GM23338 (cell line): ENCODE data around the gene KREMEN2. TPM values are rescaled to one million over a fixed set of nuclear protein-coding genes. Genes with fewer than 3 reads are reported as not detected.

Experiments
- ATAC-seq: fragments of 200-7000 bp; cut with Tn5 transposase; 3 replicates; pipeline ENCODE4 v1.9.1; 2020
- DNase-seq: peaks from one replicate; pipeline ENCODE4 v3.0.0-alpha.2; 2015; ENCODE audit warnings: low spot score
- H2AFZ ChIP-seq: fragments of 200-600 bp; sonication (generic); 2 replicates; pipeline ENCODE4 v1.8.0; 2016; ENCODE audit warnings: antibody characterized with exemption, mild to moderate bottlenecking, moderate library complexity
- H3F3A ChIP-seq: fragments of 200-600 bp; sonication (generic); replicated peaks from 2 replicates; pipeline ENCODE4 v1.8.0; 2017; ENCODE audit warnings: antibody characterized with exemption, mixed run types, low read depth
- H3K27ac ChIP-seq: fragments of 200-600 bp; sonication (generic); 2 replicates; pipeline ENCODE4 v1.6.1; 2016; ENCODE audit warnings: low read depth
- H3K27me3 ChIP-seq: fragments of 200-600 bp; sonication (generic); 2 replicates; pipeline ENCODE4 v1.8.0; 2016; ENCODE audit warnings: mild to moderate bottlenecking, mixed run types, moderate library complexity; ENCODE audit not compliant: insufficient read depth
- H3K36me3 ChIP-seq: fragments of 200-600 bp; sonication (generic); 2 replicates; pipeline ENCODE4 v1.8.0; 2016; ENCODE audit warnings: mild to moderate bottlenecking; ENCODE audit not compliant: insufficient read depth
- H3K4me1 ChIP-seq: fragments of 200-600 bp; sonication (generic); 2 replicates; pipeline ENCODE4 v1.8.0; 2016; ENCODE audit warnings: mild to moderate bottlenecking, moderate library complexity; ENCODE audit not compliant: insufficient read depth
- H3K4me2 ChIP-seq: fragments of 200-600 bp; sonication (generic); 2 replicates; pipeline ENCODE4 v1.7.1; 2017; ENCODE audit warnings: mixed run types
- H3K4me3 ChIP-seq: fragments of 200-600 bp; sonication (generic); 2 replicates; pipeline ENCODE4 v1.6.1; 2016; ENCODE audit warnings: mixed run types
- H3K79me2 ChIP-seq: fragments of 200-600 bp; sonication (generic); replicated peaks from 2 replicates; pipeline ENCODE4 v1.8.0; 2017; ENCODE audit warnings: mild to moderate bottlenecking; ENCODE audit not compliant: insufficient read depth
- H3K9me2 ChIP-seq: fragments of 200-600 bp; sonication (generic); 2 replicates; pipeline ENCODE4 v1.8.0; 2017; ENCODE audit not compliant: insufficient read depth
- H4K20me1 ChIP-seq: fragments of 200-600 bp; sonication (generic); replicated peaks from 2 replicates; pipeline ENCODE4 v1.8.0; 2017; ENCODE audit warnings: mild to moderate bottlenecking; ENCODE audit not compliant: insufficient read depth
- H3K27ac Mint-ChIP-seq: 2 replicates; pipeline ENCODE4 v1.8.0; 2020; ENCODE audit warnings: inconsistent platforms, mild to moderate bottlenecking, moderate library complexity, mixed read lengths
- H3K27me3 Mint-ChIP-seq: 3 replicates; pipeline ENCODE4 v1.8.0; 2022; ENCODE audit warnings: low read depth, mild to moderate bottlenecking, moderate library complexity, mixed read lengths, inconsistent platforms; ENCODE audit not compliant: insufficient read depth, poor library complexity
- H3K36me3 Mint-ChIP-seq: 3 replicates; pipeline ENCODE4 v1.8.0; 2021; ENCODE audit warnings: low read depth, mild to moderate bottlenecking, inconsistent platforms, moderate library complexity, mixed read lengths
- H3K4me1 Mint-ChIP-seq: 3 replicates; pipeline ENCODE4 v1.8.0; 2020; ENCODE audit warnings: mild to moderate bottlenecking, inconsistent platforms, mixed read lengths
- H3K4me3 Mint-ChIP-seq: 3 replicates; pipeline ENCODE4 v1.8.0; 2021; ENCODE audit warnings: moderate library complexity, mild to moderate bottlenecking, inconsistent platforms, mixed read lengths
- H3K9me3 Mint-ChIP-seq: 3 replicates; pipeline ENCODE4 v1.8.0; 2020; ENCODE audit warnings: moderate library complexity, mild to moderate bottlenecking, inconsistent platforms, mixed read lengths
- CREB1 ChIP-seq: fragments of 250-450 bp; sonication (Bioruptor Pico); IDR thresholded peaks from 2 replicates; pipeline ENCODE4 v1.5.0; 2020; ENCODE audit warnings: low read depth, mild to moderate bottlenecking, moderate library complexity
- ETS1 ChIP-seq: IDR thresholded peaks from 2 replicates; pipeline ENCODE4 v1.6.1; 2016; ENCODE audit warnings: antibody characterized with exemption
- EZH2 ChIP-seq: fragments of 200-600 bp; sonication (generic); IDR thresholded peaks from one replicate; pipeline ENCODE4 v1.8.0; 2017; ENCODE audit warnings: antibody characterized with exemption, mild to moderate bottlenecking, low read depth; ENCODE audit not compliant: unreplicated experiment
- EZH2phosphoT487 ChIP-seq: fragments of 200-600 bp; sonication (generic); IDR thresholded peaks from one replicate; pipeline ENCODE4 v1.8.1; 2018; ENCODE audit warnings: antibody characterized with exemption; ENCODE audit not compliant: unreplicated experiment
- NANOG ChIP-seq: IDR thresholded peaks from 2 replicates; pipeline ENCODE4 v1.6.1; 2016; ENCODE audit warnings: antibody characterized with exemption, borderline replicate concordance
- POLR2AphosphoS5 ChIP-seq: IDR thresholded peaks from 2 replicates; pipeline ENCODE4 v1.6.1; 2016; ENCODE audit warnings: antibody characterized with exemption, low read depth
- STAT1 ChIP-seq: IDR thresholded peaks from one replicate; pipeline ENCODE4 v1.6.1; 2016; ENCODE audit warnings: antibody characterized with exemption; ENCODE audit not compliant: unreplicated experiment
- ZNF331 ChIP-seq: fragments of 250-450 bp; sonication (Bioruptor Pico); IDR thresholded peaks from 2 replicates; pipeline ENCODE4 v1.5.0; 2020; ENCODE audit warnings: low read depth, mild to moderate bottlenecking, moderate library complexity
- polyA plus RNA-seq: library from polyadenylated mRNA; unstranded; fragments of >200 nt; fragmentation: Nextera tagmentation; extraction: Ambion mirVana; gene quantifications from 2 replicates; pipeline ENCODE4 v1.2.1, GENCODE V29; 2016
- total RNA-seq: library from RNA; depleted of rRNA; stranded (reverse); fragments of >200 nt; shearing (Covaris generic); gene quantifications from 2 replicates; pipeline ENCODE4 v1.2.3, GENCODE V29; 2014
- TF ChIP-seq, protein P1 (sequence below): fragments of 250-450 bp; sonication (Bioruptor Pico); IDR thresholded peaks from 2 replicates; pipeline ENCODE4 v1.5.0; 2020; ENCODE audit warnings: mild to moderate bottlenecking, moderate library complexity

Gene KREMEN2
- total and polyA plus RNA-seq, 2 experiments from 2014 or later: 4.9 to 16.1 TPM

DNA sequence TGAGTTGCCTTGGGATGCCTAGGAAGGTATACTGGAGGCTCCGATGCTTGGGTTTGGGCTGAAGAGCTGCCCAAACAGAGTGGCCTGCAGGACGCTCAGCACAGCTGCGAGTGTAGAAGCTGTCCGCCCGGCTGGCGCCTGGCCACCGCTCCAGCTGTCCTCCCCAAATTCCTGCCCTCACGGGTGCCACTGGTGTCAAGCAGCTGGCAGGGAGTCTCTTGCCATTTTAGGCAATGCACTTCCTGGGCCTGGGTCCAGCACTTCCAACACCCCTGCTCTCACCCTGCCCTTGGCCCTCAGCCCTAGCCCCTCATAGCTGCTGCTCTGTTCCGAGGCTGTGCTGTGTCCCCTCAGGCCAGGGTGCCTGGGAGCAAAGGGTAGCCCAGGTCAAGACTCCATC, 21.4 kb downstream of the KREMEN2 start (continued):
- TF ChIP-seq, protein P1, sequence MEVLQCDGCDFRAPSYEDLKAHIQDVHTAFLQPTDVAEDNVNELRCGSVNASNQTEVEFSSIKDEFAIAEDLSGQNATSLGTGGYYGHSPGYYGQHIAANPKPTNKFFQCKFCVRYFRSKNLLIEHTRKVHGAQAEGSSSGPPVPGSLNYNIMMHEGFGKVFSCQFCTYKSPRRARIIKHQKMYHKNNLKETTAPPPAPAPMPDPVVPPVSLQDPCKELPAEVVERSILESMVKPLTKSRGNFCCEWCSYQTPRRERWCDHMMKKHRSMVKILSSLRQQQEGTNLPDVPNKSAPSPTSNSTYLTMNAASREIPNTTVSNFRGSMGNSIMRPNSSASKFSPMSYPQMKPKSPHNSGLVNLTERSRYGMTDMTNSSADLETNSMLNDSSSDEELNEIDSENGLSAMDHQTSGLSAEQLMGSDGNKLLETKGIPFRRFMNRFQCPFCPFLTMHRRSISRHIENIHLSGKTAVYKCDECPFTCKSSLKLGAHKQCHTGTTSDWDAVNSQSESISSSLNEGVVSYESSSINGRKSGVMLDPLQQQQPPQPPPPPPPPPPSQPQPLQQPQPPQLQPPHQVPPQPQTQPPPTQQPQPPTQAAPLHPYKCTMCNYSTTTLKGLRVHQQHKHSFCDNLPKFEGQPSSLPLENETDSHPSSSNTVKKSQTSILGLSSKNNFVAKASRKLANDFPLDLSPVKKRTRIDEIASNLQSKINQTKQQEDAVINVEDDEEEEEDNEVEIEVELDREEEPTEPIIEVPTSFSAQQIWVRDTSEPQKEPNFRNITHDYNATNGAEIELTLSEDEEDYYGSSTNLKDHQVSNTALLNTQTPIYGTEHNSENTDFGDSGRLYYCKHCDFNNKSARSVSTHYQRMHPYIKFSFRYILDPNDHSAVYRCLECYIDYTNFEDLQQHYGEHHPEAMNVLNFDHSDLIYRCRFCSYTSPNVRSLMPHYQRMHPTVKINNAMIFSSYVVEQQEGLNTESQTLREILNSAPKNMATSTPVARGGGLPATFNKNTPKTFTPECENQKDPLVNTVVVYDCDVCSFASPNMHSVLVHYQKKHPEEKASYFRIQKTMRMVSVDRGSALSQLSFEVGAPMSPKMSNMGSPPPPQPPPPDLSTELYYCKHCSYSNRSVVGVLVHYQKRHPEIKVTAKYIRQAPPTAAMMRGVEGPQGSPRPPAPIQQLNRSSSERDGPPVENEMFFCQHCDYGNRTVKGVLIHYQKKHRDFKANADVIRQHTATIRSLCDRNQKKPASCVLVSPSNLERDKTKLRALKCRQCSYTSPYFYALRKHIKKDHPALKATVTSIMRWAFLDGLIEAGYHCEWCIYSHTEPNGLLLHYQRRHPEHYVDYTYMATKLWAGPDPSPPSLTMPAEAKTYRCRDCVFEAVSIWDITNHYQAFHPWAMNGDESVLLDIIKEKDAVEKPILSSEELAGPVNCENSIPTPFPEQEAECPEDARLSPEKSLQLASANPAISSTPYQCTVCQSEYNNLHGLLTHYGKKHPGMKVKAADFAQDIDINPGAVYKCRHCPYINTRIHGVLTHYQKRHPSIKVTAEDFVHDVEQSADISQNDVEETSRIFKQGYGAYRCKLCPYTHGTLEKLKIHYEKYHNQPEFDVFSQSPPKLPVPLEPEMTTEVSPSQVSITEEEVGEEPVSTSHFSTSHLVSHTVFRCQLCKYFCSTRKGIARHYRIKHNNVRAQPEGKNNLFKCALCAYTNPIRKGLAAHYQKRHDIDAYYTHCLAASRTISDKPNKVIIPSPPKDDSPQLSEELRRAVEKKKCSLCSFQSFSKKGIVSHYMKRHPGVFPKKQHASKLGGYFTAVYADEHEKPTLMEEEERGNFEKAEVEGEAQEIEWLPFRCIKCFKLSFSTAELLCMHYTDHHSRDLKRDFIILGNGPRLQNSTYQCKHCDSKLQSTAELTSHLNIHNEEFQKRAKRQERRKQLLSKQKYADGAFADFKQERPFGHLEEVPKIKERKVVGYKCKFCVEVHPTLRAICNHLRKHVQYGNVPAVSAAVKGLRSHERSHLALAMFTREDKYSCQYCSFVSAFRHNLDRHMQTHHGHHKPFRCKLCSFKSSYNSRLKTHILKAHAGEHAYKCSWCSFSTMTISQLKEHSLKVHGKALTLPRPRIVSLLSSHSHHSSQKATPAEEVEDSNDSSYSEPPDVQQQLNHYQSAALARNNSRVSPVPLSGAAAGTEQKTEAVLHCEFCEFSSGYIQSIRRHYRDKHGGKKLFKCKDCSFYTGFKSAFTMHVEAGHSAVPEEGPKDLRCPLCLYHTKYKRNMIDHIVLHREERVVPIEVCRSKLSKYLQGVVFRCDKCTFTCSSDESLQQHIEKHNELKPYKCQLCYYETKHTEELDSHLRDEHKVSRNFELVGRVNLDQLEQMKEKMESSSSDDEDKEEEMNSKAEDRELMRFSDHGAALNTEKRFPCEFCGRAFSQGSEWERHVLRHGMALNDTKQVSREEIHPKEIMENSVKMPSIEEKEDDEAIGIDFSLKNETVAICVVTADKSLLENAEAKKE: no peak
- TF ChIP-seq EZH2 (no peak), ETS1 (no peak)

DNA sequence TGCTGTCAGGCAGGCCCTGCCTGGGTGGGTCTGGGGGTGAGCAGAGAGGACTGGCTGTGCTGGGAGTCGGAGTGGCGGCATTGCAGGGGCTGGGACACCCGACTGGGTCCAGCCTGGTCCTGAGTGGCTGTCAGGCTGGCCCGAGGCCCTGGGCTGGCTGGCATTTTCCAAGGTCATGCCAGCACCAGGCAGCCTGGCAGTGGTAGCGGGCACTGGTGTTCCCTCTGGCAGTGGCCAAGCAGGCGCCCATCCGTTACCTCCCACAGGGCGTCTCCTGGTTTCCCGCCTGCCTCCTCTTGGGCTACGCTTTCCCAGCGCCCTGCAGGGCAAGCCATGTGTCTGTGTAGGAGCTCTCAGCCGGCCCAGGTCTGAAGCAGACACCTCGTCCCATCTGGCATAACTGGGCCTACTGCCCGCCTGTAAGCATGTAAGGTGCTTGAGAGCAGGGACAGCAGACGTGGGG, 21.8 kb downstream of the KREMEN2 start:
- Mint-ChIP-seq H3K27ac (no peak overlapping the region), H3K27me3 (peaks cover 9% of the 10 kb centered on the region), H3K4me3 (no peak overlapping the region), H3K4me1 (peaks cover 44% of the 10 kb centered on the region), H3K36me3 (peaks cover 3% of the 10 kb centered on the region; the same call in 1 of the 3 replicates), H3K9me3 (peaks cover 2% of the 10 kb centered on the region; the same call in 2 of the 3 replicates)
- Histone ChIP-seq H3K4me3 (no peak overlapping the region), H3F3A (peaks cover 16% of the 10 kb centered on the region), H3K36me3 (no peaks in the 10 kb centered on the region), H3K9me2 (no peaks in the 10 kb centered on the region), H3K27me3 (no peaks in the 10 kb centered on the region), H3K4me2 (no peak overlapping the region), H2AFZ (no peak overlapping the region), H4K20me1 (no peaks in the 10 kb centered on the region), H3K4me1 (peaks cover 36% of the 10 kb centered on the region), H3K27ac (no peak overlapping the region), H3K79me2 (no peaks in the 10 kb centered on the region)
- no peak for DNase-seq
- no peak for ATAC-seq
- TF ChIP-seq EZH2: no peak
- TF ChIP-seq EZH2phosphoT487: no peak
- TF ChIP-seq POLR2AphosphoS5: no peak
- TF ChIP-seq NANOG: no peak
- no peak for TF ChIP-seq STAT1
- TF ChIP-seq CREB1 (CRISPR knock-in tag): no peak
- TF ChIP-seq, protein P1: no peak
- no peak for TF ChIP-seq ZNF331 (CRISPR knock-in tag)
